ENCODE measurements around the gene CARF.

GRCh38 chr2:203033395-203033794 lies 121.3 kb downstream of the CARF start:
- no peak for TF ChIP-seq CTCF (IDR thresholded peaks at IDR 0.05)
- no peak for TF ChIP-seq POLR2A (IDR thresholded peaks at IDR 0.05)
